BLaER1 (cell line): ENCODE measurements around the gene MAP2K5.
"Not testable (repeated sequence)": the region's sequence is repeated elsewhere in the genome, so short reads cannot be mapped to it uniquely, and the experiment has no call there.

Experiments
- H3K27ac ChIP-seq: shearing (Covaris generic); formaldehyde crosslinking; 2 replicates; pipeline ENCODE4 v1.8.1; 2022
- H3K27me3 ChIP-seq: shearing (Covaris generic); formaldehyde crosslinking; 2 replicates; pipeline ENCODE4 v1.8.1; 2022
- H3K36me3 ChIP-seq: shearing (Covaris generic); formaldehyde crosslinking; 2 replicates; pipeline ENCODE4 v1.8.1; 2022
- H3K4me1 ChIP-seq: shearing (Covaris generic); formaldehyde crosslinking; 2 replicates; pipeline ENCODE4 v1.8.1; 2022
- H3K4me2 ChIP-seq: shearing (Covaris generic); formaldehyde crosslinking; 2 replicates; pipeline ENCODE4 v1.8.1; 2022
- H3K4me3 ChIP-seq: shearing (Covaris generic); formaldehyde crosslinking; 2 replicates; pipeline ENCODE4 v1.8.1; 2022
- H3K9ac ChIP-seq: shearing (Covaris generic); formaldehyde crosslinking; 2 replicates; pipeline ENCODE4 v1.8.1; 2022
- H3K9me3 ChIP-seq: shearing (Covaris generic); formaldehyde crosslinking; 2 replicates; pipeline ENCODE4 v1.8.1; 2022
- H4K20me1 ChIP-seq: shearing (Covaris generic); formaldehyde crosslinking; 2 replicates; pipeline ENCODE4 v1.8.1; 2022
- Cebpa-rat ChIP-seq: shearing (Covaris generic); IDR thresholded peaks from 2 replicates; pipeline ENCODE4 v1.8.1; 2022

Gene MAP2K5

DNA sequence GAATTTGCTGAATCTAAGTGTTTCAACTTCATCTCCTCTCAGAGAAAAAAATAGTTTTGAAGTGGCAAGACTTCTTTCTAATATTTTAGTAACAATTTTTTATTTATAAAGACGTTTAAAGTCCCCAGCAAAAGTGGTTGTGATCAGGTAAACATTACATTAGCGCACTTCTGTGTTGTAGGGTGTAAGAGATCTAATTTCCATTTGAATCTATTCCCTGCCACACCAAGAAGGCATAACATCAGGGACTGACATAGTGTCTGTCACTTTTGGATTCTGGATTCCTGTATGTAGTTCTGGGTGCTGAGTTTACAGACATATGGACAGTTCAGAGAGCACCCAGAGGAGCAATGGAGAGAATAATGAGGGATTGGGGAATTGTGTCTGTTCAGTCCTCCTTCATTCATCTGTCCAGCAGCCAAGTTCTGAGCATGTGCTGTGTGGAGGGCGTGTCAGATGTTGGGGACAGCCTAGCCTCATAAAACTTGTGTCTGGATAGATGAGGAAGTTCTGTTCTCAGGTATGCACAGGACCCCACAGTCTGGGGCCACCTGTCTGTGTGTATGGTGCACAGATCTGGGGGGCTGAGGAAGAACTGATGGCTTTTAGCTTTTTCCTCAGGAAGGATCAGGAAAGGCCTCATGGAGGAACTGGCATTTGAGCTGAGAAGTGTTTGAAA is 65.6 kb downstream of the MAP2K5 start:
- TF ChIP-seq Cebpa-rat = no peak
- Histone ChIP-seq H3K9me3 (no peaks in the 10 kb centered on the region), H4K20me1 (no peaks in the 10 kb centered on the region)

DNA sequence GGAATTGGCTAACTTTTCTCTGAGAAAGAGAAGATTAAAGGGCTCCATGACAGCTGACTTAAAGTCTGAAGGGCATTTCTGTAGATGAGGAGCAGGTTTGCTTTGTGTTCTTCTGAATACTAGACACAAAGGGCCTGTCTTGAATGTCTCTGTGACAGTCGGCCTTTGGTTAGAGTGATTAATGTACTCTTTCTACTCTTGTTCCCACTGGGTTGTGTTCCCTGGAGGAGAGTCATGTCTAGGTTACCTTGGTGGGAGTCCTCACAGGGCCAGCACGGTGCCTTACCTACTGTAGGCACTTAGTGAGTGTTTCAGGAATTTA is 66.1 kb downstream of the MAP2K5 start:
- no peak for TF ChIP-seq Cebpa-rat
- Histone ChIP-seq H3K9ac (no peak overlapping the region), H3K4me1 (no peaks in the 10 kb centered on the region), H4K20me1 (no peaks in the 10 kb centered on the region), H3K4me3 (no peak overlapping the region), H3K9me3 (no peaks in the 10 kb centered on the region), H3K27ac (no peak overlapping the region), H3K27me3 (no peaks in the 10 kb centered on the region), H3K36me3 (peaks cover 14% of the 10 kb centered on the region), H3K4me2 (no peak overlapping the region)

More for the DNA sequence above, 65.6 kb downstream of the MAP2K5 start:
- H3K36me3 ChIP-seq = peaks cover 14% of the 10 kb centered on the region
- no peak overlapping the region for H3K27ac ChIP-seq
- H3K4me1 ChIP-seq = no peaks in the 10 kb centered on the region
- no peak overlapping the region for H3K9ac ChIP-seq
- H3K4me2 ChIP-seq = no peak overlapping the region
- H3K4me3 ChIP-seq = no peak overlapping the region
- no peaks in the 10 kb centered on the region for H3K27me3 ChIP-seq

DNA sequence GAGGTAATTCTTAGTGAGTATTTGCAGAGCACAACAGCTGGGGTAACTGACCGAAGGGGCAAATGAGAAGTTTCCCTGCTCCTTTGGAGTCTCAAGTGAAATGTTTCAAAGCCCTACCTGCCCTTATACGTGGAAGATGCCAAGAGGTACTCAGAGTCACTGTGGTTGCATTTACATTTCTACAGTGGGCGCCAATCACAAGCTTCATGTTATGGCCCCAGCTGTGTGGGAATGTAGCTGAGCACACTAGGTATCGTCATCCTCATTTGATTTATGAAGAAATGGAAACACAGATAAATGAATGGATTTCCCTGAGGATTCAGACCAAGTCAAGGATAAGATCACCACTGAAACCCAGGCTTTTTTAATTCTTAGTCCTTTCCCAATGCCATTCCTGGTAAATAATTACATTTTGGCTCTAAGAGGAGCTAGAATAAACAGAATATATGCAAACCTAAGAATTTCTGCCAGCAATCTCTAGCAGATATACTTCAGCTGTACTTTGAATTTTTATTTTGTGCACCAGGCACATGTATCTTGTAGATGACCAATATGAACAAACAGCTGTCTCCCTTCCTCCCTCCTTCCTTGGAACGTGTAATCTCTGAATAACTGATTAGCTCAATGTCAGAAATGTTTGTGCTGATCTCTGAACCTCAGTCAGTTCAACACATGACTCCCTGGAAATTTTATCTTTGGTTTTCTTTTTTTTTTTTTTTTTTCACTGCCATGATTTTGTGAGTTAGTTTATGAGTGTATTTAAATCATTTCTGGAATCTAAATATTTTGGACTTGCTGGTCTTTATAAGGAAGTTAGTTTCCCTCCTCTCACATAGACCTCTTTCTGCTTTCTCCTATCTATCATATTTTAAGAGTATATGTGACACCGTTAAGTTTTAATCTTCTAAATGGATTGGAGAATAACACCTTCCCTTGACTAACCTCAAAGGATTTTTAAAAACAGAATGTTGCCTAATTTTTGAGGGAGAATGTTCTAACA is 69.2 kb downstream of the MAP2K5 start:
- no peak overlapping the region for H3K4me2 ChIP-seq
- H4K20me1 ChIP-seq = no peaks in the 10 kb centered on the region
- no peak overlapping the region for H3K27ac ChIP-seq
- H3K4me1 ChIP-seq = no peaks in the 10 kb centered on the region
- H3K4me3 ChIP-seq = no peak overlapping the region
- H3K27me3 ChIP-seq = no peaks in the 10 kb centered on the region
- peaks cover 14% of the 10 kb centered on the region for H3K36me3 ChIP-seq
- H3K9me3 ChIP-seq = no peaks in the 10 kb centered on the region
- H3K9ac ChIP-seq = no peak overlapping the region
- TF ChIP-seq Cebpa-rat = no peak

DNA sequence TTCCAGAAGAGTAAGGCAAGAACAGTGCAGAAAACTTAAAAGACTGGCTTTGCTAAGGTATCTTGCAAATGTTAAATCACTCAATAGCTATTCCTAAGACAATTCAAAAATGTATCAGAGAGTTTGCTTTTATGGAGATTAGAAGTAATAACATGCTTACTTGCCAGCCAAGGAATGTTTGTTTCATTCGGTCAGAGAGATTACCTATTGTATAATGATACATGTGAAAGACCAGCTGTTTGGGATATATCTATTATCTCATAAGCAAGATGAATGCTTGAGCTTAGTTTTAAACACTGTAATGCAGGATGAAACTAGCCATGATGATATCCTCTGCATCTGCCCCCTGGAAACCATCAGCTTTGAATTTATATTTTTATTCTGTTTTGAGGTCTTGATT is 70.7 kb downstream of the MAP2K5 start:
- no peak overlapping the region for H3K4me2 ChIP-seq
- H3K36me3 ChIP-seq = peaks cover 14% of the 10 kb centered on the region
- no peak overlapping the region for H3K4me3 ChIP-seq
- H3K27me3 ChIP-seq = no peaks in the 10 kb centered on the region
- no peak overlapping the region for H3K9ac ChIP-seq
- H3K27ac ChIP-seq = no peak overlapping the region
- H4K20me1 ChIP-seq = no peaks in the 10 kb centered on the region
- no peak for TF ChIP-seq Cebpa-rat
- H3K4me1 ChIP-seq = no peaks in the 10 kb centered on the region
- H3K9me3 ChIP-seq = no peaks in the 10 kb centered on the region

DNA sequence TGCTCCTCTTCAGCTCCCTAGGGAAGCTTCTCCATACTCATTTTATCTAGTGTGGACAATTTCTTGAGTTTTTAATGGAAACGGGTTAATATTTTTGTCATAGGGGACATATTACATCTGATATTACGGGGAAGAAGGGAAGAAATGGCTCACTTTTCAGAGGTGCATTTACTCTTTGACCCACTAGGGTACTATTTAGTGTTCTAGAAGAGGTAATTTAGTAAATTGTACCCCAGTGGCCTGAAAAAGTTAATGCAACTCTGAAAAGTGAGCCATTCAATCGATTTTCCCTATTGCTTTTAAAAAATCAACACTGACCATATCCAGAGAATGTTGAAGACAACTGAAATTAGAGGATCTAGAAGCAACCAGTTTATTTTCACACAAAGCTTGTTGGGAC is 71.2 kb downstream of the MAP2K5 start:
- no peak for TF ChIP-seq Cebpa-rat
- H3K4me3 ChIP-seq = no peak overlapping the region
- H3K27me3 ChIP-seq = no peaks in the 10 kb centered on the region
- no peak overlapping the region for H3K9ac ChIP-seq
- H3K27ac ChIP-seq = no peak overlapping the region
- H4K20me1 ChIP-seq = no peaks in the 10 kb centered on the region
- peaks cover 11% of the 10 kb centered on the region for H3K36me3 ChIP-seq
- H3K4me1 ChIP-seq = no peaks in the 10 kb centered on the region
- H3K9me3 ChIP-seq = no peaks in the 10 kb centered on the region
- no peak overlapping the region for H3K4me2 ChIP-seq

DNA sequence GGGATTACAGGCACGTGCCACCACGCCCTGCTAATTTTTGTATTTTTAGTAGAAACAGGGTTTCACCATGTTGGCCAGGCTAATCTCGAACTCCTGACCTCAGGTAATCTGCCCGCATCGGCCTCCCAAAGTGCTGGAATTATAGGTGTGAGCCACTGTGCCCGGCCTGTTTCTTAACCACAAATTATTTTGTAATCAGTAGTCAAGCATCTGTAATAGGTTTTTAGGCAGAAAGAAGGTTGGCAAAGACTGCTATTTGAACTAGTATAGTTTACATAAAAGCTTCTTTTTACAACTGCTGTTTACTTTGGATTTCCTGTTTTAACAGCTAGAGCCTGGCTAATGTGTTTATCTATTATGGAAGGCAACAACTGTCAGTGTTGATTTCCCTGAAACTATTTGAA is 72.6 kb downstream of the MAP2K5 start:
- H3K9ac ChIP-seq, H3K36me3 ChIP-seq, H3K27ac ChIP-seq, H3K27me3 ChIP-seq, H3K9me3 ChIP-seq, H3K4me2 ChIP-seq, H3K4me3 ChIP-seq, H4K20me1 ChIP-seq, H3K4me1 ChIP-seq: not testable (repeated sequence)

DNA sequence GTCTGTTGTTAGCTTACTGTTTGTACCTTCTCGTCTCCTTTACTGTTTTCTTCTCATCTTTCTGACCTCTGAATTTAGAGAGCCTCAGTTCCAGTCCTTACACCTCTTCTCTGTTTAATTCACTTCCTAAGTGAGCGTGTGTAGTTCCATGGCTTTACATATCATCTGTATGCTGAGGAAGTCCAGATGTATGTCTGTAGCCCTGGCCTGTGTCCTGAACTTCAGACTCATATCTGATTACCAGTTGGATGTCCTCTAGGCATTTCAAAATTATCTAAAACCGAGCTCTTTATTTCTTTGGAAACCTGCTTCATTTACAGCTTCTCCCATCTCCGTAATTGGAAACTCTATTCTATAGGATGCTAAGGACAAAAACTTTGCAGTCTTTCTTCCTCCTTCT is 75.8 kb downstream of the MAP2K5 start:
- no peak overlapping the region for H3K9ac ChIP-seq
- H3K4me3 ChIP-seq = no peak overlapping the region
- no peaks in the 10 kb centered on the region for H3K27me3 ChIP-seq
- no peak overlapping the region for H3K4me2 ChIP-seq
- H4K20me1 ChIP-seq = no peaks in the 10 kb centered on the region
- H3K9me3 ChIP-seq = no peaks in the 10 kb centered on the region
- H3K27ac ChIP-seq = no peak overlapping the region
- H3K36me3 ChIP-seq = peaks cover 7% of the 10 kb centered on the region; the same call in 1 of the 2 replicates
- TF ChIP-seq Cebpa-rat = no peak
- H3K4me1 ChIP-seq = no peaks in the 10 kb centered on the region

DNA sequence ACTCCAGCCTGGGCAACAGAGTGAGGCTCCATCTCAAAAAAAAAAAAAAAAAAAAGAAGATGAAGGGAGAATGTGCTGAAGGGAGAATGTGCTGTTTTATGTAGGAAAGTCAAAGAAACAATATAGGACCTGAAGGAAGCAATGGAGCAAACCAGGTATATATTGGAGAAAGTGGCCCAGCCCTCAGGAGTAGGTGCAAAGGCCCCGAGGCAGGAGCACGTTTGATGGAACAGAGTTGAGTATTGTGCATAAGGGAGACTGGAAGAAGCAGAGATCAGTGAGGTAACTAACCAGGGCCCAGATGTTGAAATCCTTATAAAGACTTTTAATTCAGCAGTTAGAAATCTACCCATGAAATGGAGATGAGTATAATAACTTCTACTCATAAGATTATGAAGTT is 79.6 kb downstream of the MAP2K5 start:
- no peak overlapping the region for H3K27ac ChIP-seq
- no peaks in the 10 kb centered on the region for H3K9me3 ChIP-seq
- no peak overlapping the region for H3K9ac ChIP-seq
- no peaks in the 10 kb centered on the region for H4K20me1 ChIP-seq
- H3K4me2 ChIP-seq = no peak overlapping the region
- peaks cover 14% of the 10 kb centered on the region; the same call in 1 of the 2 replicates for H3K36me3 ChIP-seq
- H3K4me3 ChIP-seq = no peak overlapping the region
- H3K27me3 ChIP-seq = no peaks in the 10 kb centered on the region
- no peak for TF ChIP-seq Cebpa-rat
- H3K4me1 ChIP-seq = no peaks in the 10 kb centered on the region

DNA sequence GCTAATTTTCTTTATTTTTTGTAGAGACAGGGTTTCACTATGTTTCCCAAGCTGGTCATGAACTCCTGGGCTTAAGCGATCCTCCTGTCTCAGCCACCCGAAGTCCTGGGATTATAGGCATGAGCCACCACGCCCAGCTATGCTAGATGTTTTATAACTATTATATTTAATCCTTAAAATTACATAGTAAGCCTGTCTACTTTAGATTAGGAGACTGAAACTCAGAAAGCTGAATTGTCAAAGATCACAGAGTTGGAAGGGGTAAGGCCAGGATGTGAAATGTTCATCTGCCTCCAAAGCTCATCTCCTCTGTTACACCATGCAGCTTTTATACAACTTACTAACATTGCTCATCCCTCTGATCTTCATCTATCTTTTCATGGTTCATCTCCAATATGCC is 89.8 kb downstream of the MAP2K5 start:
- Histone ChIP-seq H3K9me3 (peaks cover 4% of the 10 kb centered on the region), H3K4me2 (no peak overlapping the region), H3K4me1 (no peaks in the 10 kb centered on the region), H3K9ac (no peak overlapping the region), H3K36me3 (peaks cover 42% of the 10 kb centered on the region), H3K4me3 (no peak overlapping the region), H3K27ac (no peak overlapping the region), H4K20me1 (no peaks in the 10 kb centered on the region), H3K27me3 (no peaks in the 10 kb centered on the region)
- TF ChIP-seq Cebpa-rat = no peak

DNA sequence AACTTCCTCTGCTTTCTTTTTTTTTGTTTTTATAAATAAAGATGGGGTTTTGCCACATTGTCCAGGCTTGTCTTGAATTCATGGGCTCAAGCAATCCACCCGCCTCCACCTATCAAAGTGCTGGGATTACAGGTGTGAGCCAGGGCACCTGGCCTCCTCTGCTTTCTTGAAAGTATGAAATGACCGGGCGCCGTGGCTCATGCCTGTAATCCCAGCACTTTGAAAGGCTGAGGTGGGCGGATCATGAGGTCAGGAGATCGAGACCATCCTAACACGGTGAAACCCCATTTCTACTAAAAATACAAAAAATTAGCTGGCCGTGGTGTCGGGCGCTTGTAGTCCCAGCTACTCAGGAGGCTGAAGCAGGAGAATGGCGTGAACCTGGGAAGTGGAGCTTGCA is 93.4 kb downstream of the MAP2K5 start:
- not testable (repeated sequence) for H3K4me2 ChIP-seq, H3K27ac ChIP-seq, H3K4me1 ChIP-seq, H3K9me3 ChIP-seq, H3K9ac ChIP-seq, H4K20me1 ChIP-seq, H3K27me3 ChIP-seq, H3K4me3 ChIP-seq
- peaks cover 43% of the 10 kb centered on the region for H3K36me3 ChIP-seq
